Parathyroid adenoma (tissue), 2 donors: ENCODE measurements around the gene STIM1.
"Not testable (repeated sequence)": the region's sequence is repeated elsewhere in the genome, so short reads cannot be mapped to it uniquely, and the experiment has no call there.

Source experiments
- H2AFZ ChIP-seq: fragments of 300-600 bp; sonication (generic); one replicate; pipeline ENCODE4 v1.7.0; 2017; ENCODE audit warnings: antibody characterized with exemption, mild to moderate bottlenecking
- H3K27ac ChIP-seq: fragments of 300-600 bp; sonication (generic); one replicate; pipeline ENCODE4 v1.7.0; 2017
- H3K27me3 ChIP-seq: fragments of 300-600 bp; sonication (generic); one replicate; pipeline ENCODE4 v1.7.0; 2017; ENCODE audit warnings: low read length; ENCODE audit not compliant: control insufficient read depth, insufficient read depth
- H3K36me3 ChIP-seq: fragments of 300-600 bp; sonication (generic); one replicate; pipeline ENCODE4 v1.7.0; 2017; ENCODE audit warnings: low read length; ENCODE audit not compliant: control insufficient read depth, insufficient read depth
- H3K4me1 ChIP-seq: fragments of 300-600 bp; sonication (generic); one replicate; pipeline ENCODE4 v1.7.0; 2017; ENCODE audit warnings: control low read depth
- H3K4me2 ChIP-seq: fragments of 300-600 bp; sonication (generic); one replicate; pipeline ENCODE4 v1.7.0; 2017; ENCODE audit warnings: low read length
- H3K4me3 ChIP-seq: fragments of 300-600 bp; sonication (generic); one replicate; pipeline ENCODE4 v1.7.0; 2017; ENCODE audit warnings: low read depth, low read length
- H3K79me2 ChIP-seq: fragments of 300-600 bp; sonication (generic); one replicate; pipeline ENCODE4 v1.7.0; 2017; ENCODE audit warnings: control low read depth
- H3K9ac ChIP-seq: fragments of 300-600 bp; sonication (generic); one replicate; pipeline ENCODE4 v1.7.0; 2017; ENCODE audit warnings: mild to moderate bottlenecking
- H3K9me3 ChIP-seq: fragments of 300-600 bp; sonication (generic); one replicate; pipeline ENCODE4 v1.7.0; 2017; ENCODE audit warnings: low read length; ENCODE audit not compliant: control insufficient read depth
- TF ChIP-seq, protein P1 (sequence below): fragments of 300-600 bp; sonication (generic); IDR thresholded peaks from one replicate; pipeline ENCODE4 v1.7.0; 2017; ENCODE audit warnings: antibody characterized with exemption, mild to moderate bottlenecking
- donor health status: primary hyperparathyroidism.

Gene STIM1

GRCh38 chr11:3992964-3993363 is 137.5 kb downstream of the STIM1 start:
- H2AFZ ChIP-seq, result no peak overlapping the region
- no peaks in the 10 kb centered on the region for H3K4me1 ChIP-seq
- H3K36me3 ChIP-seq, result no peaks in the 10 kb centered on the region
- no peak overlapping the region for H3K4me3 ChIP-seq
- TF ChIP-seq, protein P1, sequence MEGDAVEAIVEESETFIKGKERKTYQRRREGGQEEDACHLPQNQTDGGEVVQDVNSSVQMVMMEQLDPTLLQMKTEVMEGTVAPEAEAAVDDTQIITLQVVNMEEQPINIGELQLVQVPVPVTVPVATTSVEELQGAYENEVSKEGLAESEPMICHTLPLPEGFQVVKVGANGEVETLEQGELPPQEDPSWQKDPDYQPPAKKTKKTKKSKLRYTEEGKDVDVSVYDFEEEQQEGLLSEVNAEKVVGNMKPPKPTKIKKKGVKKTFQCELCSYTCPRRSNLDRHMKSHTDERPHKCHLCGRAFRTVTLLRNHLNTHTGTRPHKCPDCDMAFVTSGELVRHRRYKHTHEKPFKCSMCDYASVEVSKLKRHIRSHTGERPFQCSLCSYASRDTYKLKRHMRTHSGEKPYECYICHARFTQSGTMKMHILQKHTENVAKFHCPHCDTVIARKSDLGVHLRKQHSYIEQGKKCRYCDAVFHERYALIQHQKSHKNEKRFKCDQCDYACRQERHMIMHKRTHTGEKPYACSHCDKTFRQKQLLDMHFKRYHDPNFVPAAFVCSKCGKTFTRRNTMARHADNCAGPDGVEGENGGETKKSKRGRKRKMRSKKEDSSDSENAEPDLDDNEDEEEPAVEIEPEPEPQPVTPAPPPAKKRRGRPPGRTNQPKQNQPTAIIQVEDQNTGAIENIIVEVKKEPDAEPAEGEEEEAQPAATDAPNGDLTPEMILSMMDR, result no peak
- no peak overlapping the region for H3K9ac ChIP-seq
- no peaks in the 10 kb centered on the region for H3K9me3 ChIP-seq
- no peaks in the 10 kb centered on the region for H3K27me3 ChIP-seq
- H3K79me2 ChIP-seq, result peaks cover 6% of the 10 kb centered on the region
- no peak overlapping the region for H3K27ac ChIP-seq
- H3K4me2 ChIP-seq, result no peak overlapping the region

DNA sequence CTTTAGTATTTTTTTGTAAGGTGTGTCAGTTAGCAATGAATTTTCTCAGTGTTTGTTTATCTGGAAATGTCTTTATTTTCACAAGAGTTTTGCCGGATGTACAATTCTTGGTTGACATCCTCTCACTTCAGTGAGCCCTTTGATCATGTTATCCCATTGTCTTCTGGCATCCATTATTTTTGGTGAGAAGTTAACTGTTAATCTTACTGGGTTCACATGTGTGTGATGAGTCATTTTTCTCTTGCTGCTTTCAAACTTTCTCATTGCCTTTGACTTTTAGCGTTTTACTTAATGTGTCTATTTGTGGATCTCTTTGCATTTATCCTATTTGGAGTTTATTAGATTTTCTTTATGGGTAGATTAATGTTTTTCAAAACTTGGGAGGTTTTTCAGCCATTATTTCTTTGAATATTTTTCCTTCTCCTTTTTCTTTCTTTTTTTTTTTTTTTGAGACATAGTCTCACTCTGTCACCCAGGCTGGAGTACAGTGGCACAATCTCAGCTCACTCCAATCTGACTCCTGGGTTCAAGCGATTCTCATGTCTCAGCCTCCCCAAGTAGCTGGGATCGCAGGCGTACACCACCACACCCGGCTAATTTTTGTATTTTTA is 138.7 kb downstream of the STIM1 start:
- Histone ChIP-seq H3K36me3 (no peaks in the 10 kb centered on the region), H3K79me2 (peaks cover 8% of the 10 kb centered on the region), H3K27ac (no peak overlapping the region), H2AFZ (no peak overlapping the region), H3K9ac (no peak overlapping the region), H3K4me1 (no peaks in the 10 kb centered on the region), H3K9me3 (no peaks in the 10 kb centered on the region), H3K4me3 (no peak overlapping the region), H3K27me3 (no peaks in the 10 kb centered on the region), H3K4me2 (no peak overlapping the region)
- TF ChIP-seq, protein P1, result no peak

DNA sequence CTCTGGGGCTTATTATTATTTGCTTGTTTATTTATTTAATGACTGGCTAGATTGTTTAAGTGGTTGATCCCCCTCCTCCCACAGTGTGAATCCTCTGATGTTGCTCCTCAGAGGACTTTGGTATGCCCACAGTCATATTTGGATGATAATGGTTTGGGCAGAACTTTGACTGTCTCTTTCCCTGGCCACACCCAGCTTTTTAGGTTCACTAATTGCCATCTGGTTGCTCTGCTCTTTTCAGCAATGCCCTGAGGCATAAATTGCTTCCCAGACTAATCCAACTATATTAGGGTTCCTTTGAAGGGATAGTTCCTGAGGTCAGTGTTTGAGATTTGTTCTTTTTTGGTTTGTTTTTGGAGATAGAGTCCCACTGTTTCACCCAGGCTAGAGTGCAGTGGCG is 139.8 kb downstream of the STIM1 start:
- Histone ChIP-seq H3K9ac (no peak overlapping the region), H3K79me2 (peaks cover 11% of the 10 kb centered on the region), H3K4me2 (no peak overlapping the region), H3K4me1 (no peaks in the 10 kb centered on the region), H3K27me3 (no peaks in the 10 kb centered on the region), H3K27ac (no peak overlapping the region), H3K4me3 (no peak overlapping the region), H2AFZ (no peak overlapping the region), H3K9me3 (no peaks in the 10 kb centered on the region), H3K36me3 (no peaks in the 10 kb centered on the region)
- TF ChIP-seq, protein P1, result no peak

DNA sequence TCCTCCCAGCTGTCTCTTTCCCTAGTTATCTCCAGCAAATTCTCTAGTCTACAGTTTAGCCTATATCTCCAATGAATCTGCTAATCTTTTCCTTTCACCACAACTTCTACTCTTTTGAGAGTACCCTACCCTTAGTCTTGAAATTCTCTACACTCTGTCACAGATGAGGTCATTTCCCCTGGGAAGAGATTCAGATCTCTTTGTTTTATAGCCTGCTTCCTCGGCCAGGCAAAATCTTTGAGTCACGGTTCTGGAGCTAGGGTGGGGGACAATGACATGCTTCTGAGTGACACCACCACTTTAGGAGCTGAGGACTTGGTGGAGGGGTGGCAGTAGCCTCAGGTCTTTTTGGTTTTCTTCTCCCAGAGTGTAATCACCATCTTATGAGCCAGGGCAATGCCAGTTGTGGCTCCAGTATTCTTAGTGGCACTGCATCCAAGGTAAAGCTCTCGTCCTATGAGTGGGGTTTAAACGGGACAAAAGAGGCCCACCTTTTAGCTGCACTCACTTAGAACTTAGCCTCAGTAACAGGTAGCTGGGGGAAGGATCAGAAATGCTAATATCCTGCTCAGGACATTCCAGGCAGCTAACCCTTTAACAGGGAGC is 140.6 kb downstream of the STIM1 start:
- Histone ChIP-seq H3K4me1 (no peaks in the 10 kb centered on the region), H3K9ac (no peak overlapping the region), H3K36me3 (no peaks in the 10 kb centered on the region), H2AFZ (no peak overlapping the region), H3K79me2 (peaks cover 11% of the 10 kb centered on the region), H3K4me3 (no peak overlapping the region), H3K9me3 (no peaks in the 10 kb centered on the region), H3K27me3 (no peaks in the 10 kb centered on the region), H3K27ac (no peak overlapping the region), H3K4me2 (no peak overlapping the region)
- TF ChIP-seq, protein P1, result no peak

DNA sequence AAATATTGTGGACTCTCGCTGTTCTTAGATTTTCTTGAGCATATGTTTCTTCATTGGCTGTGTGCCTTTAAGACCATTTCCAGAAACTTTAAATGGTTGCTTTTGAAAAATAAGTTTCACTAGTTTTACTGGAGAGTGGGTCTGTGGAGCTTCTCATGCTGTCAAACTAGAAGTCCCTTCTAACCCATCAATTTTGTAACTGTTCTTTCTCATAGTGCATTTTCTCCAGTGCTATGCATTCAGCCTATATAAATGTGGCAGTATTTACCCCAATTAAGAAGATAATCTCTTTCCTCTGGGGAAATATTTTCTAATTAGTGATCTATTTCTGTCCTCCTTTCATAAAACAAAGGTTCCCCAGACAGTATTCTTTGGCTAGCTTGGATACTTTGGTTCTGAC is 141.2 kb downstream of the STIM1 start:
- Histone ChIP-seq H3K9me3 (no peaks in the 10 kb centered on the region), H3K36me3 (no peaks in the 10 kb centered on the region), H3K27me3 (no peaks in the 10 kb centered on the region), H3K4me2 (no peak overlapping the region), H3K4me1 (no peaks in the 10 kb centered on the region), H3K9ac (no peak overlapping the region), H3K27ac (no peak overlapping the region), H3K4me3 (no peak overlapping the region), H2AFZ (no peak overlapping the region), H3K79me2 (peaks cover 11% of the 10 kb centered on the region)
- TF ChIP-seq, protein P1, result no peak

GRCh38 chr11:4004753-4005152 is 149.3 kb downstream of the STIM1 start:
- H3K4me2 ChIP-seq, H3K79me2 ChIP-seq, H3K4me1 ChIP-seq, H3K9ac ChIP-seq, H3K27ac ChIP-seq, H3K4me3 ChIP-seq, H3K9me3 ChIP-seq, H2AFZ ChIP-seq, H3K27me3 ChIP-seq, H3K36me3 ChIP-seq: not testable (repeated sequence)
